ENCODE measurements around the gene RERE. TPM values are rescaled to one million over a fixed set of nuclear protein-coding genes. Genes with fewer than 3 reads are reported as not detected.

RERE gene
- total RNA-seq, 1 donor from 2014 or later: 46.5 TPM

DNA sequence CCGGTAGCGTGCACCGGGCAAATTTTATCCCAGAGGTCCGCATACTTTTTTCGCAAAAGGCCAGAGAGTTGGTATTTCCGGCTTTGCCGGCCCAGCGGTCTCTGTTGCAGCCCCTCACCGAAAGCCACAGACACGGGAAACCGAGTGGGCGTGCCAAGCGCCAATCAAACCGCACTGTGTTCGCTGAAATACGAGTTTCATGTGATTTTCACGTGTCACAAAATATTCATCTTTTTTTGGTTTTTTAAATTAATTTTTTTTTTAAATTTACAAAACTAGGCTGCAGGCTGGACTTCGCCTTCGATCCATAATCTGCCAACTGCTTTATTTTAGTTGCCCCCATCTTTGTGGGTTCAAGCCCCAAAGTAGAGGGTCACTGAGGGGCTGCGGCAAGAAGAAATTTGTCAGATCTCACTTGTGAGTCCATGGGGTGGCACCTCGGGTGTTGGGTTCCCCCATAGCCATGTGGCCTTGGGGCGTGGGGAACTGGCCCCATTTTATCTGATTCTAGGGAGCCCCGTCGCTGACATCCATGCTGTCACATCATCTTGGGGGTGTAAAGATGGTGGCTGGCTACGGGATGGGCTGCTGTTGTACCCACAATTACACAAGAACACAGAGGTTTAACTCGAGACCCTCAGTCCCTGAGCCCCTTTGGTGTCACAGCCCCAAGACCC, 478.8 kb downstream of the RERE start:
- DNase-seq (ENCODE audit: low read depth in 2 of 2): no peak

DNA sequence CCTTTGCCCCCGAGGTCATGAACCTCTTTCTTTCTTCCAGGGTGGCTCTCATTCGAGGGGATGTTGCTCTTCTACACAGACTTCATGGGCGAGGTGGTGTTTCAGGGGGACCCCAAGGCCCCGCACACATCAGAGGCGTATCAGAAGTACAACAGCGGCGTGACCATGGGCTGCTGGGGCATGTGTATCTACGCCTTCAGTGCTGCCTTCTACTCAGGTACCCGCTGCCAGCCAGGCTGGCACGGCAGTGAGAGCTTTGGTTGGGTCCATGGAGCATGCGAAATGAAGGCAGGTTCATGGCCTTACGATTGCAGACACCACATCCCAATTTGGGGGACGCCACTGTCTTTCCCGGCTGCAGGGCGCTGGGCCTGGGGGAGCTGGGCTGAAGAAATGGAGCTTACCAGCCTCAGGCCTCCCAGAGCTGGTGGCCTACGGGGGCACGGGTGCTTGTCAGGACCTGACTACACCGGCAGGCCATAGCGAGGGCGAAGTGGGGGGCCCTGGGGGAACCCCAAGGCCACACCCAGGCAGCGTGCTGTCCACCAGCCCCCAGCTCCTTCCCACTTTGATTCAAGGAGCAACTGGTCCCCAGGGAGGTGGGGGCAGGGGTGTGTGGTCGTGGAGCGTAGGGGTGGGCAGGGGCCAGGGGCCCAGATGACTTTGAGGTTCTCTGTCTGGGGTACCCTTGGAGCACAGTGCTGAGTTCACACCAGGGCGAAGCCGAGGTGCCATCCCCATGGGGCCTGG, 479.5 kb downstream of the RERE start:
- DNase-seq (ENCODE audit: low read depth in 2 of 2): no peak

- DNase-seq (ENCODE audit: low read depth in 2 of 2): no peak
Observed at GRCh38 chr1:8335246-8335645, 482.2 kb downstream of the RERE start.

DNA sequence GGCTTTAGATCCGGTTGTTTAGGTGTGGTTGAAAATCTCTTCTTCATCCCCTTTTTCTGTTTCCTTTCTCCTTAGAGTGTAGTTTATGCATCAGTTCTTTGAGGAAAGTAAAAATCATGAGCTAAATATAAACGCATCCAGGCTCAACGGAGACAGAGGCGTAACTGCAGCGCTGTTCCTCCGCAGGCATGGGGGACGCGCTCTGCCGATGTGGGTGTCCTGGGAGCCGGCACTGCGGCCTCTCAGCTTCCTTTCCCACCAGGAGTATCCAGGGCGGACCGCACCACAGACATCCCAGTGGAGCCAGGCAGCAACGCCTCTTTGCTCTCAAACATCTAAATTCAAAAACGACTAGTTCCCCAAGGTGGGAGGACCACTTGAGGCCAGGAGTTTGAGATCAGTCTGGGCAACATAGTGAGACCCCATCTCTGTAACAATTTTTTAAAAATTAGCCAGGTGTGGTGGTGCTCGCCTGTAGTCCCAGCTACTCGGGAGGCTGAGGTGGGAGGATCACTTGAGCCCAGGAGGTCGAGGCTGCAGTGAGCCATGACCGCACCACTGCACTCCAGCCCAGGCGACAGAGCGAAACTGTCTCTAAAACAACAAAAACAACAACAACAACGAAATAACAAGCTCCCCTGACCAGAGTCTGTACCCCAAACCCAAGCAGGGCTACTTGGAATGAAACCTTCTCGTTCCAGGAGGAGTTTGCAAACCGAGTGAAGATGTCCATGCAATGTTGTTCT, 483.2 kb downstream of the RERE start:
- no peak for DNase-seq (ENCODE audit: low read depth in 2 of 2)

- DNase-seq (ENCODE audit: low read depth in 2 of 2): no peak
Observed at GRCh38 chr1:8333246-8333987, 484.0 kb downstream of the RERE start.

- no peak for DNase-seq (ENCODE audit: low read depth in 2 of 2)
Observed at GRCh38 chr1:8332806-8333205, 484.6 kb downstream of the RERE start.

- DNase-seq (ENCODE audit: low read depth in 2 of 2): no peak
Observed at GRCh38 chr1:8330271-8331125, 486.9 kb downstream of the RERE start.

GRCh38 chr1:8329858-8330257, 487.6 kb downstream of the RERE start:
- DNase-seq (ENCODE audit: low read depth in 2 of 2): no peak

DNA sequence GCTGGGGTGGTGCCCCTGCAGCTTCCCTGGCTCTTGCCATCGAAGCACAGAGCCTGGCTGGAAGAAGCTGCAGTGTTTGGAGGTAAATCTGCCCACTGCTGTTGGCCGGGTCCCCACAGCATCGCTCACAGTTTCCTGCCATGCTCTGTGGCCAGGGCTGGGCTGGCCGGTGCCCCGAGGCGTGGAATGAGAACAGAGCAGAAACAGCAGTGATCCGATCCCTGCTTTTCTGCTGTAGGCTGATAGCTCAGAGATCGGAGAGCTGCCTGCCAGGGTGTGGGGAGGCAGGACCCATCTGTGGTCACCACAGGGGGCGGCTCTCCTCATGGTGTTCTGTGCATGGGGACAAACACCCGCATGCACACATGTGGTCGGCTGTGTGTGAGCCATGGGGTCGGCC, 488.0 kb downstream of the RERE start:
- DNase-seq (ENCODE audit: low read depth in 2 of 2): no peak

DNA sequence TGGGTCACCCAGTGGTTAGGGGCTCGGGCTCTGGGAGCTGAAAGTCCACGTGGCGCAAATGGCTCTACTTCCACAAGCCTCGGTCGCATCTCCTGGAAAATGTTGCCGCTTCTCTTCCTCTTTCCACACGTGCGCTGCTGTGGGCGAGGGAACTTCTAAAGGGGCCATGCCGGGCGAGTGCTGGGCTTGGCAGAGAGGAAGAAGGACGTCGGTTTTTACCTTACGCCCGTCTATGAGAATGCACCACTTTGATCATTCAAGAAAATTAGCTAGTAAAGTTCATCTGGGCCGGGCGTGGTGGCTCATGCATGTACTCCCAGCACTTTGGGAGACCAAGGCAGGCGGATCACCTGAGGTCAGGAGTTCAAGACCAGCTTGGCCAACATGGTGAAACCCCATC, 489.2 kb downstream of the RERE start:
- no peak for DNase-seq (ENCODE audit: low read depth in 2 of 2)

- DNase-seq (ENCODE audit: low read depth in 2 of 2): no peak
Observed at GRCh38 chr1:8326265-8326664, 491.2 kb downstream of the RERE start.

DNA sequence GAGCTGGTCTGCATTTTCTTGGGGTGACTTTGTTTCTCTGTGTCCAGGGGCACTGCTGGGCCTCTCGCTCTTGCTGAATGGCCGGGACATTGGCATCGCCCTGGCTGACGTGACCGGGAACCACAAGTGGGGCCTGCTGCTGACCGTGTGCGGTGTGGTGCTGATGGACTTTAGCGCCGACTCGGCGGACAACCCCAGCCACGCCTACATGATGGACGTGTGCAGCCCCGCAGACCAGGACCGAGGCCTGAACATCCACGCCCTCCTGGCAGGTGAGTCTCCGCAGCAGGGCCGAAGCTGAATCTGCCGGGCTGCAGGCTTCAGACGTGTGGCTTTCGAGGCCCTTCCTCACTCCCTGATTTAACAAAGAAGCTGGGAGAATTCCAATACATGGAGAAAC, 491.7 kb downstream of the RERE start:
- no peak for DNase-seq (ENCODE audit: low read depth in 2 of 2)

- no peak for DNase-seq (ENCODE audit: low read depth in 2 of 2)
Observed at GRCh38 chr1:8324176-8324810, 493.1 kb downstream of the RERE start.

DNA sequence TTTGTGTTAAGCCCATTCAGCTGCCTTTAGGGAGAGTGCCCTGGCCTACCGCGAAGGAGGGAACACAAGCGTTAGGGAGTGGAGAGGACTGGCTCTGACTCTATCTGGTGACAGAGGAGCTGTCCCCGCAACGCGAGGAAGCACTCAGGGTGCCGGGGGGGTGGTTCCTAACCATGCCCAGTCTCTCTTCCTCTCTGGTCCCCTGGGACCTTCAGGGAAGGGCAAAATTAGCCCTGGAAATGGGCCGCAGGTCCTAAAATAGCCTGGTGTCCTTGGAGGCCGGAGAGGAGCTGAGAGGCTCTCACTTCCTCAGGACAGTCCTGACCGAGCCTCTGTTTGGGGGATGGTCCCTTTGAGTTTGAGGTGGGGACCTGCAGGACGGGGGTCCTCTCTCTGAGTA, 493.7 kb downstream of the RERE start:
- DNase-seq (ENCODE audit: low read depth in 2 of 2): no peak

DNA sequence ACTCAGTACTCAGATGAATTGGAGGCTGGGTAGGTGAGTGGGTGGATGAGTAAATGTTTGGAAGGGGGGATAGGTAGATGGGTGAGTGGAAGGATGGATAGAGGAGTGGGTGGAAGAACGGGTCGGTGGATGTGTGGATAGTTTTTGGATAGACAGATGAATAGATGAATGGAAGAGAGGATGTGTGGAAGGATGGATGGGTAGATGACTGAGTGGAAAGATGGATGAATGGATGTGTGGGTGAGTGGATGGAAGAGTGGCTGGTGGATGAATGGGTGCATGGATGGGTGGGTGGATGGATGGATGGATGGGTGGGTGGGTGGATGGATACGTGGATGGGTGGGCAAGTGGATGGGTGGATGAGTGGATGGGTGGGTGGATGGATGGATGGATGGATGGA, 495.8 kb downstream of the RERE start:
- DNase-seq (ENCODE audit: low read depth in 2 of 2): no peak

- DNase-seq (ENCODE audit: low read depth in 2 of 2): no peak
Observed at GRCh38 chr1:8318436-8318835, 499.0 kb downstream of the RERE start.

GRCh38 chr1:8317647-8318381, 499.6 kb downstream of the RERE start, which contains the start of gene SLC45A1:
Gene SLC45A1, plus strand, starts transcription at chr1:8318114. Its CDS starts 6,216 bp downstream, at chr1:8324330.
- DNase-seq (ENCODE audit: low read depth in 2 of 2): peak; percentile 4 to 72

- no peak for DNase-seq (ENCODE audit: low read depth in 2 of 2)
Observed at GRCh38 chr1:8315573-8316475, 501.6 kb downstream of the RERE start.
